ENCODE measurements around the gene FBH1.

The FBH1 gene

GRCh38 chr10:5968681-5969453 lies 78.8 kb downstream of the FBH1 start:
- no peak for TF ChIP-seq POLR2AphosphoS5 (IDR thresholded peaks at IDR 0.05; ENCODE audit: low read depth, low read length)
- TF ChIP-seq POLR2A (IDR thresholded peaks at IDR 0.05; ENCODE audit: low read depth, low read length), result no peak
- TF ChIP-seq PAX5 (IDR thresholded peaks at IDR 0.05; ENCODE audit: insufficient read depth, low read length, severe bottlenecking), result no peak
- TF ChIP-seq POU2F2 (IDR thresholded peaks at IDR 0.05; ENCODE audit: low read depth, low read length), result no peak
- no peak for TF ChIP-seq SPI1 (IDR thresholded peaks at IDR 0.05; ENCODE audit: low read depth, low read length)
- no peak for TF ChIP-seq TAF1 (IDR thresholded peaks at IDR 0.05; ENCODE audit: low read depth, low read length)
- no peak for FAIRE-seq
- no peak for DNase-seq (ENCODE audit: insufficient read length, low spot score)

GRCh38 chr10:5970066-5970465 lies 80.0 kb downstream of the FBH1 start:
- FAIRE-seq (no peak), DNase-seq (ENCODE audit: insufficient read length, low spot score) (no peak)
- TF ChIP-seq POLR2A (IDR thresholded peaks at IDR 0.05; ENCODE audit: low read depth, low read length) (no peak), SPI1 (IDR thresholded peaks at IDR 0.05; ENCODE audit: low read depth, low read length) (no peak), PAX5 (IDR thresholded peaks at IDR 0.05; ENCODE audit: insufficient read depth, low read length, severe bottlenecking) (no peak), TAF1 (IDR thresholded peaks at IDR 0.05; ENCODE audit: low read depth, low read length) (no peak), POLR2AphosphoS5 (IDR thresholded peaks at IDR 0.05; ENCODE audit: low read depth, low read length) (no peak), POU2F2 (IDR thresholded peaks at IDR 0.05; ENCODE audit: low read depth, low read length) (no peak)

- no peak for TF ChIP-seq POU2F2 (IDR thresholded peaks at IDR 0.05; ENCODE audit: low read depth, low read length)
- TF ChIP-seq POLR2AphosphoS5 (IDR thresholded peaks at IDR 0.05; ENCODE audit: low read depth, low read length), result no peak
- TF ChIP-seq SPI1 (IDR thresholded peaks at IDR 0.05; ENCODE audit: low read depth, low read length), result no peak
- no peak for TF ChIP-seq TAF1 (IDR thresholded peaks at IDR 0.05; ENCODE audit: low read depth, low read length)
- TF ChIP-seq PAX5 (IDR thresholded peaks at IDR 0.05; ENCODE audit: insufficient read depth, low read length, severe bottlenecking), result no peak
- TF ChIP-seq POLR2A (IDR thresholded peaks at IDR 0.05; ENCODE audit: low read depth, low read length), result no peak
- no peak for FAIRE-seq
- DNase-seq (ENCODE audit: insufficient read length, low spot score), result no peak
Observed at GRCh38 chr10:5970527-5970926, 80.5 kb downstream of the FBH1 start.

GRCh38 chr10:5971315-5971832 lies 81.3 kb downstream of the FBH1 start:
- no peak for DNase-seq (ENCODE audit: insufficient read length, low spot score)
- peak; percentile 50 for FAIRE-seq
- TF ChIP-seq TAF1 (IDR thresholded peaks at IDR 0.05; ENCODE audit: low read depth, low read length), result no peak
- peak; percentile 48 for TF ChIP-seq SPI1 (IDR thresholded peaks at IDR 0.05; ENCODE audit: low read depth, low read length)

GRCh38 chr10:5971886-5972285 lies 81.8 kb downstream of the FBH1 start:
- TF ChIP-seq POU2F2 (IDR thresholded peaks at IDR 0.05; ENCODE audit: low read depth, low read length), result no peak
- TF ChIP-seq POLR2A (IDR thresholded peaks at IDR 0.05; ENCODE audit: low read depth, low read length), result no peak
- no peak for TF ChIP-seq SPI1 (IDR thresholded peaks at IDR 0.05; ENCODE audit: low read depth, low read length)
- DNase-seq (ENCODE audit: insufficient read length, low spot score) (no peak), FAIRE-seq (no peak)

- TF ChIP-seq SPI1 (IDR thresholded peaks at IDR 0.05; ENCODE audit: low read depth, low read length), result no peak
- TF ChIP-seq POLR2A (IDR thresholded peaks at IDR 0.05; ENCODE audit: low read depth, low read length), result no peak
- TF ChIP-seq PAX5 (IDR thresholded peaks at IDR 0.05; ENCODE audit: insufficient read depth, low read length, severe bottlenecking), result no peak
- TF ChIP-seq TAF1 (IDR thresholded peaks at IDR 0.05; ENCODE audit: low read depth, low read length), result no peak
- TF ChIP-seq POU2F2 (IDR thresholded peaks at IDR 0.05; ENCODE audit: low read depth, low read length), result no peak
- FAIRE-seq (peak; percentile 28), DNase-seq (ENCODE audit: insufficient read length, low spot score) (no peak)
Observed at GRCh38 chr10:5973069-5973468, 83.0 kb downstream of the FBH1 start.

GRCh38 chr10:5975641-5976473 lies 85.8 kb downstream of the FBH1 start:
- DNase-seq (ENCODE audit: insufficient read length, low spot score), result peak; percentile 60
- peak; percentile 95 for FAIRE-seq

GRCh38 chr10:5976512-5977470 lies 86.7 kb downstream of the FBH1 start:
- peak; percentile 59 for FAIRE-seq
- TF ChIP-seq TAF1 (IDR thresholded peaks at IDR 0.05; ENCODE audit: low read depth, low read length), result 0 out of 2 replicates have a peak, but pooled peaks have one; percentile 5
- no peak for TF ChIP-seq POLR2AphosphoS5 (IDR thresholded peaks at IDR 0.05; ENCODE audit: low read depth, low read length)
- no peak for DNase-seq (ENCODE audit: insufficient read length, low spot score)

More at GRCh38 chr10:5975641-5976473, 85.8 kb downstream of the FBH1 start:
- TF ChIP-seq POU2F2 (IDR thresholded peaks at IDR 0.05; ENCODE audit: low read depth, low read length) (no peak), POLR2A (IDR thresholded peaks at IDR 0.05; ENCODE audit: low read depth, low read length) (no peak), TAF1 (IDR thresholded peaks at IDR 0.05; ENCODE audit: low read depth, low read length) (peak; percentile 37; the same call in 1 of the 2 replicates)

Measured in GM12891 (cell line).